ENCODE measurements around the gene COL27A1. TPM values are rescaled to one million over a fixed set of nuclear protein-coding genes. Genes with fewer than 3 reads are reported as not detected.

The COL27A1 gene
- total RNA-seq, 1 experiment from 2014 or later: 20.1 TPM

DNA sequence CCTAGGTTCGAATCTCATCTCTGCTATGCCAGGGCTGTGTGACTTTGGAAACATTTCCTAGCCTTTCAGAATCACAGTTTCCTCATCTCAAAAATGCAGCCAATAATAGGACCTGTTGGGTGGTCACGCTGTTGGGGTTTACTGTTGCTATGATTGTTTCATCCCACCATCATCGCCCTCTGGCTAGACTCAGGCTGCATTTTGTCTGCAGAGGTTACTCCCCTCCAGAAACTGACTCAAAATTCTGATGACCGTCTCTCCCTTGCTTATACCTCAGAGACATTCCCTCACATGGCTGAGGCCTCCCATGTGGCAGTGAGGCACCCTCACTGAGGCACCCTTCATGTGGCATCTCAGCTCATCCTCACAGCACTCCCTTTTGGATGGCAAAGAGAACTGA lies 61.6 kb downstream of the COL27A1 start:
- no peaks in the 10 kb centered on the region for H3K9me3 Mint-ChIP-seq (ENCODE audit: low read depth, unreplicated experiment)
- no peak for DNase-seq
- BruUV-seq (replicated peaks): no TSS peak
- intact Hi-C loops (cut with micrococcal nuclease; ENCODE audit: unreplicated experiment): no loop called here
- H3K4me3 Mint-ChIP-seq (ENCODE audit: low read depth, unreplicated experiment): no peak overlapping the region
- CTCF ChIA-PET: no interaction called here
- no peaks in the 10 kb centered on the region for H3K36me3 Mint-ChIP-seq (ENCODE audit: insufficient read depth, unreplicated experiment)
- H3K4me1 Mint-ChIP-seq (ENCODE audit: low read depth, unreplicated experiment): no peaks in the 10 kb centered on the region
- H3K27me3 Mint-ChIP-seq (ENCODE audit: unreplicated experiment): no peaks in the 10 kb centered on the region
- H3K27ac Mint-ChIP-seq (ENCODE audit: unreplicated experiment): no peak overlapping the region
- TF ChIP-seq, protein P1, sequence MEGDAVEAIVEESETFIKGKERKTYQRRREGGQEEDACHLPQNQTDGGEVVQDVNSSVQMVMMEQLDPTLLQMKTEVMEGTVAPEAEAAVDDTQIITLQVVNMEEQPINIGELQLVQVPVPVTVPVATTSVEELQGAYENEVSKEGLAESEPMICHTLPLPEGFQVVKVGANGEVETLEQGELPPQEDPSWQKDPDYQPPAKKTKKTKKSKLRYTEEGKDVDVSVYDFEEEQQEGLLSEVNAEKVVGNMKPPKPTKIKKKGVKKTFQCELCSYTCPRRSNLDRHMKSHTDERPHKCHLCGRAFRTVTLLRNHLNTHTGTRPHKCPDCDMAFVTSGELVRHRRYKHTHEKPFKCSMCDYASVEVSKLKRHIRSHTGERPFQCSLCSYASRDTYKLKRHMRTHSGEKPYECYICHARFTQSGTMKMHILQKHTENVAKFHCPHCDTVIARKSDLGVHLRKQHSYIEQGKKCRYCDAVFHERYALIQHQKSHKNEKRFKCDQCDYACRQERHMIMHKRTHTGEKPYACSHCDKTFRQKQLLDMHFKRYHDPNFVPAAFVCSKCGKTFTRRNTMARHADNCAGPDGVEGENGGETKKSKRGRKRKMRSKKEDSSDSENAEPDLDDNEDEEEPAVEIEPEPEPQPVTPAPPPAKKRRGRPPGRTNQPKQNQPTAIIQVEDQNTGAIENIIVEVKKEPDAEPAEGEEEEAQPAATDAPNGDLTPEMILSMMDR (IDR thresholded peaks at IDR 0.05; ENCODE audit: unreplicated experiment): no peak

DNA sequence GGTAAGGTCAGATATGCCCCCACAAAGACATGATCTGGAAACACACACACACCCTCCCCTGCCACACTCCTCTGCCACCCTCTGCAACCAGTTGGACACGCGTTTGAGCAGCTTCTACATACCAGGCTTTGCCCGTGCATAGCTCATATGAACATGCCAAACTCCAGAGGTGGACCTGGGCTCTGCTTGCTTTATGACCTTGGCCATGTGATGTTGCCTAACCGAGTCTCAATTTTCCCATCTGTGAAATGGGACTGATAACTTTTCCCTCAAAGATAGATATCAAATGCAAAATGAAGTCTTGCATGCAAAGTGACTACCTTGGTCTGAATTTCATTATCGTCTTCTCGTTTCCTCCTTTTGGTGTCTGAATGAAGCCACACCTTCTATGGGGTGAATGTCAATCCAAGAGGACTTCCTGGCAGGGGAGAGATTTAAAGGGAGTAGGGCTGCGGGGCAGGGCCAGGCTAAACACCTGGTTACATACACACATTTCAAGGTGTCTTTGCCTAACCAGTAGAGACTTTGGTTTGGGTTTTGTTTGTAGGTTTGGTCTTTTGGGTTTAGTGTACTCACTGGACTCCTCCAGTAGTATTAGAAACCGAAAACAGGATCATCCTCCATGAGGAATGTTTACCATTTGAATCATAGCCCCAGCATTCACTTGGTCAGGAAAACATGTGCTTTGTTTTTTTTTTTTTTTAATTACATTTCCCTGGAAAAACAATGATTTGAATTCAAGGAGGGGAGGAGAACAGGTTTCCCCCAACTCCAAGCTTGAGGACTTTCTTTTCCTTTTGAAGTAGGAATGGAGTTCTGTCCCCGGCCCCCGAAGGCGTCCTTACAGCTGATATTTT lies 63.2 kb downstream of the COL27A1 start:
- no peak for DNase-seq
- intact Hi-C loops (cut with micrococcal nuclease; ENCODE audit: unreplicated experiment): no loop called here
- no peaks in the 10 kb centered on the region for H3K4me1 Mint-ChIP-seq (ENCODE audit: low read depth, unreplicated experiment)
- BruUV-seq (replicated peaks): no TSS peak
- no peak overlapping the region for H3K4me3 Mint-ChIP-seq (ENCODE audit: low read depth, unreplicated experiment)
- H3K27ac Mint-ChIP-seq (ENCODE audit: unreplicated experiment): no peak overlapping the region
- H3K27me3 Mint-ChIP-seq (ENCODE audit: unreplicated experiment): no peaks in the 10 kb centered on the region
- H3K9me3 Mint-ChIP-seq (ENCODE audit: low read depth, unreplicated experiment): no peaks in the 10 kb centered on the region
- CTCF ChIA-PET: no interaction called here
- H3K36me3 Mint-ChIP-seq (ENCODE audit: insufficient read depth, unreplicated experiment): no peaks in the 10 kb centered on the region
- TF ChIP-seq, protein P1 (IDR thresholded peaks at IDR 0.05; ENCODE audit: unreplicated experiment): no peak

DNA sequence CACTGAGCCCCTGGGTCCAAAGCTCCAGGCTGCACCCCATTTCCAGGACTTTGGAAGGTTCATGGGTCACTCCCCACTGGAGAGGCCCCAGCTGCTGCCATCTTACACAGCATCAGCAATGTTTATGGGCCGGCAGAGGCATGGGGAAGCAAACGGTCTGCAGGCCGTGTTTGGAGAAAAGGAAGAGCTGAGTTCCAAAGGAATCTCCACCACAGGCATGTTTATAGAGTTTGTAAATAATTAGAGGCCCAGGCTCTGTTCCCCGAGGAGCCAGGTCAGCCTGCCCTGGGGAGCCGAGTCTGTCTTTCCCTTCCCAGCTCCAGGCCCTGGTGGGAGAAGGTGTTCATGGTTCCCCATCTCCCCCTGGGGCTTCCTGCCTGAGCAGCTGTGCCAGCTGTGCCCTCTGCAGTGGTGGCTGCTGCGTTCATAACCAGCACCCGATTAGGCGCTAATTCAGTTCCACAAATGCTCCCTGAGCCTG lies 64.8 kb downstream of the COL27A1 start:
- H3K27ac Mint-ChIP-seq (ENCODE audit: unreplicated experiment): no peak overlapping the region
- intact Hi-C loops (cut with micrococcal nuclease; ENCODE audit: unreplicated experiment): no loop called here
- H3K4me3 Mint-ChIP-seq (ENCODE audit: low read depth, unreplicated experiment): no peak overlapping the region
- H3K36me3 Mint-ChIP-seq (ENCODE audit: insufficient read depth, unreplicated experiment): no peaks in the 10 kb centered on the region
- H3K4me1 Mint-ChIP-seq (ENCODE audit: low read depth, unreplicated experiment): no peaks in the 10 kb centered on the region
- CTCF ChIA-PET: no interaction called here
- no TSS peak for BruUV-seq (replicated peaks)
- H3K9me3 Mint-ChIP-seq (ENCODE audit: low read depth, unreplicated experiment): no peaks in the 10 kb centered on the region
- H3K27me3 Mint-ChIP-seq (ENCODE audit: unreplicated experiment): no peaks in the 10 kb centered on the region
- TF ChIP-seq, protein P1 (IDR thresholded peaks at IDR 0.05; ENCODE audit: unreplicated experiment): no peak
- no peak for DNase-seq

DNA sequence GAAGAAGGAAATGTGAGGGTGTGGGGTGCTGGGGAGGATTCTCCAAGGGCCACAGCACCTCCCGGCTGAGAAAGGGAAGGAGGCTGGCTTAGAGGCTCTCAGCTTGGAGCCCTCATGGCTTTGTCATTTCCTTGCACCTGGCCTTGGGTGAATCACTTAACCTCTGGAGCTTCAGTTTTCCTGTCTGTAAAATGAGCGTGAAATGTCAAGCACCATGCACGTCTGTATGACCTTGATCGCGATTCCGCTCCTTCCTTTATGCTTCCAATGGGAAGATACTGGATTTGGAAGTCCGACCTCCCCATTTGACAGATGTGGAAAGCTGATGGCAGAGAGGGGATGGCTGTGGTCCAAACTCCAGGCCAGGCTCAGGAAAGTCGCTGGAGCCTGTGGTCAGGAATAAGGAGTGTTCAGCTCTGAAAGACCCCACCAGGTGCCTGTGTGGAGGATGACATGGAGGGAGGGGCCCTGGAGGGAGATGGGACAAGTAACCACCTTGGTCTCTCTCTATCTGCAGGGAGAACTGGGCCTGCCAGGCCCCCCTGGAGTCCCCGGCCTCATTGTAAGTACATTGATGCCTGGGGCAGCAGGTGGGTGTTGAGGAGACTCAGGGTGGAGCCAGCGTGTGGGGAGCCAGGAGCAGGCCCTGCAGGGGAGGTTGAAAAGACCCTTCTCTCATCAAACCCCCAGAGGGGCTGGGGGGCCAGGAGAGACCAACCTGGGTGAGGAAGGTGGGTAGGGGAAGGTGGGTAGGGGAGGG lies 66.5 kb downstream of the COL27A1 start:
- CTCF ChIA-PET: no interaction called here
- no peak overlapping the region for H3K4me3 Mint-ChIP-seq (ENCODE audit: low read depth, unreplicated experiment)
- H3K4me1 Mint-ChIP-seq (ENCODE audit: low read depth, unreplicated experiment): no peaks in the 10 kb centered on the region
- no peaks in the 10 kb centered on the region for H3K9me3 Mint-ChIP-seq (ENCODE audit: low read depth, unreplicated experiment)
- no peak for DNase-seq
- intact Hi-C loops (cut with micrococcal nuclease; ENCODE audit: unreplicated experiment): no loop called here
- TF ChIP-seq, protein P1 (IDR thresholded peaks at IDR 0.05; ENCODE audit: unreplicated experiment): no peak
- BruUV-seq (replicated peaks): no TSS peak
- no peak overlapping the region for H3K27ac Mint-ChIP-seq (ENCODE audit: unreplicated experiment)
- no peaks in the 10 kb centered on the region for H3K27me3 Mint-ChIP-seq (ENCODE audit: unreplicated experiment)
- H3K36me3 Mint-ChIP-seq (ENCODE audit: insufficient read depth, unreplicated experiment): no peaks in the 10 kb centered on the region
